Right forelimb (tissue), 1 donor: Measurements from ENCODE around the gene TNK2.
A peak's percentile ranks its signal among the peaks of the same experiment; 100 is the strongest.
"Not testable (repeated sequence)": the region's sequence is repeated elsewhere in the genome, so short reads cannot be mapped to it uniquely, and the experiment has no call there.

Source experiments
- DNase-seq: peaks from one replicate; pipeline ENCODE4 v3.0.0-alpha.2; 2018

The TNK2 gene

DNA sequence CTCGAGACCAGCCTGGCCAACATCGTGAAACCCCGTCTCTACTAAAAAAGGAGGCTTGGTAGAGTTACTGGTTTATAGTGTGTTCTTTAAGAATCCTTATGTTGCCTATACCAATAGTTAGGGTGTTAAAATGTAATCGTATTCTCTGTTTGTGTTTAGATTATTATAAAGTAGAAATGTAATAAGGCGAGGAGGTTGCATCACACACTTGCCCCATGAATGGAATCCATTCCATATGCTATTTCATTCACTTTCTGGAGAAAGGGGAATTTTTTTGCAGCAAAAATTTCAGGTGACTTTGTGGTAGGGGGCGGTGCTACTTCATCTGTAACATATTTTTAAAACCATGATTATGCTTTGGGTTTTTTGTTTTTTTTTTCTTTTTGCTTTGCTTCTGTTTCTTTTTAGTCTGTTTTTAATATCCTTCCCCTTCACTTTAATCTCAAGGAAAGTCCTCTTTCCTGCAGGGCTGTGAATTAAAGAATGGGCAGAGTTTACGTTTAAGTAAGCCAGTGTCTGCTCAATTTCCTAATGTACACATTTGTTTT lies 63.6 kb downstream of the TNK2 start:
- DNase-seq: no peak

DNA sequence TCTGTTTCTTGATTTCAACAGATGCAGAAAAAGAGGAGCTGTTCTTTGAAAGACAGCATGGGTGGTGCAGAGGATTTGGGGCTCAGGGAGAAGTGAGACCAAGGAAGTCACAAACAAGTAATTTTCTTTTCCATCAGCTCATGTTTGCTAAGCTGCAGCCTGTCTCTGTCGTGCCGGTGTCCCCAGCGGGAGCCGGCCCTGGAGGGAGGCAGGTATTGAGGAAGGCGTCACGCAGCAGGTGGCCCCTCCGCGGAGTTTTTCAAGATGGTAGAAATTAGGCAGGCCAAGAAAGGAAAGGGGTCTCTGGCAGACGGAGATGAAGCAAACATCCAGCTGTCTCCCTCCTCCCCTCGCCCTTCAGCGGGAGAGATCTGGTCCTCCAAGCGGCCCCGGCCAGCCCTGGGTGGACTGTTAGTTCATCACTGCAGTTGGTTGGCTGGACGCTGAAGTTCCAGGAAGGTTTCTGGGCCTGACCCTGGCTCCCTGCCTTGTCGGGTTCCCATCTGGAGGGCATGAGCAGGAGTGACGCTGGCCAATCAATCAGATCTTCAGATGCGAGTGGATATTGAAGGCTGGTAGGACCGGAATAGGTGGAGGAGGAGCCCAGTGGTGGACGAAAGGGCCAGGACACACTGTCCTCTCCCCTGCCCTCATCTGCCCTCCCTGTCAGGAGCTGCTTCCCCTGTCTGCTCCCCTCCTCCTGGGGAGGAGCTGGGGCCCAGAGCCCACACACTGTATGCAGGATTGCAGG lies 68.9 kb downstream of the TNK2 start:
- no peak for DNase-seq

DNA sequence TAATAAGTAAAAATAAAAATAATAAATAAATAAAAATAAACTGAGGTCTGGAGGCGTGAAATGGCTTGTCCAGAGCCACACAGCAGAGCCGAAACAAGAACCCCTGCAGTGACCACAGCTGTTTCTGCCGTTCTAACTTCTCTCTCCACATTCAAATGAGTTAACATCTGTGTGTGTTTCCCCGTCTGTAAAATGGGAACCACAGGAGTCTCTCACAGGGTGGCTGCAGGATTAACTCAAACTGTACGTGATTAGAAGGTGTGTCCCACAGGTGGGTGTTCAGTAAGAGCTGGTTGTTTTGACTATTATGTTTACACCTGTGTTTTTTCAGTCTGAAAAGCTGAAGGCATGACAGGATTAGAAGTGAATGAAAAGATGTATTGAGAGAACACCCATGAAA lies 69.6 kb downstream of the TNK2 start:
- DNase-seq: no peak

DNA sequence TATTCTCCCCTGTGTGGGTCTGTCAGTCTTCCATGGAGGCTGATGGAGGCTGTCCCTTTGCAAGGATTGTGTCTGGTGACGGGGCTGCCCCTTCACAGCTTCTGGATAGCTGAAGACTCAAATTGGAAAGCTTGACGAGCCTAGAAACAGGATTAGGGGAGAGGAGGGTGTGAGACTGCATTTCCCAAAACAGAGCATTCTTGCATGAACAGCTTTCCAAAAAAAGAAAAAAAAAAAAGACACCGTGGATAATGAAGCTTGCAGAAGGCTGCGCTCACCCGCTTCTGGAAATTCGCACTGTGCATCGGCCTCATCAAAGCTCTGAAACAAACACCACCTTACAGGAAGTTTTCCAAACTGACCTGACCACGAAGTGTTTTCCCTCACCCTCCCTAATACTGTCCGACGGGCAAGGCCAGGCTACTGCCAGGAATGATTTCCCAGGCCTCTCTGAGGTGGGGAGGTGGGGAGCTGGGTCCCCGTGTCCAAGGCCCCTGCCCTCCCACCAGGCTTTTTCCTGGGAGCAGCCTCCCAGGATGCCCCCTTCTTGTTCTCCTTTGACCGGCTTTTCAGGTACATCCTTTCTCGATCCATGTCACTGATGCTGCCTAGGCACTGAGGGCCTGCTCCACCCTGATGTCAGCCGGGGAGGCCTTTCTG lies 71.7 kb downstream of the TNK2 start:
- DNase-seq: no peak

DNA sequence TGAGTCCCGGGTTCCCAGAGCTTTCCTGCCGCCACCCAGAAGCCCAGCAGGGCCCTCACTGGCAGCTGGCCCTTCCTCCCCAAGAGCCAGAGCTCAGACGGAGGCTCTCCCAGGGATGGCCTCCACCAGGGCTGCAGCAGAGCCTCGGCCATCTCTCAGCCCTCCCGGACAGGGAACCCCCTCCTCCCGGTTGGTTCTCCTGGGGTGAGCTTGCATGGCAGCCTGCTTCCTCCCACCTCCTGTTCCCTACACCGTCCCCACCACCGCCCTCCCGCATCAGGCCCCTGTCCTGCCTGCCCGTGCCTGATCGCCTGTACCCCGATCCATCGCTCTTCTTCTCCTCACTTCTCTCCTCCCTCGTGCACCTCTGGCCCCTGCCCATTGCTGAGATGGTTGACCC lies 72.6 kb downstream of the TNK2 start:
- DNase-seq: no peak

DNA sequence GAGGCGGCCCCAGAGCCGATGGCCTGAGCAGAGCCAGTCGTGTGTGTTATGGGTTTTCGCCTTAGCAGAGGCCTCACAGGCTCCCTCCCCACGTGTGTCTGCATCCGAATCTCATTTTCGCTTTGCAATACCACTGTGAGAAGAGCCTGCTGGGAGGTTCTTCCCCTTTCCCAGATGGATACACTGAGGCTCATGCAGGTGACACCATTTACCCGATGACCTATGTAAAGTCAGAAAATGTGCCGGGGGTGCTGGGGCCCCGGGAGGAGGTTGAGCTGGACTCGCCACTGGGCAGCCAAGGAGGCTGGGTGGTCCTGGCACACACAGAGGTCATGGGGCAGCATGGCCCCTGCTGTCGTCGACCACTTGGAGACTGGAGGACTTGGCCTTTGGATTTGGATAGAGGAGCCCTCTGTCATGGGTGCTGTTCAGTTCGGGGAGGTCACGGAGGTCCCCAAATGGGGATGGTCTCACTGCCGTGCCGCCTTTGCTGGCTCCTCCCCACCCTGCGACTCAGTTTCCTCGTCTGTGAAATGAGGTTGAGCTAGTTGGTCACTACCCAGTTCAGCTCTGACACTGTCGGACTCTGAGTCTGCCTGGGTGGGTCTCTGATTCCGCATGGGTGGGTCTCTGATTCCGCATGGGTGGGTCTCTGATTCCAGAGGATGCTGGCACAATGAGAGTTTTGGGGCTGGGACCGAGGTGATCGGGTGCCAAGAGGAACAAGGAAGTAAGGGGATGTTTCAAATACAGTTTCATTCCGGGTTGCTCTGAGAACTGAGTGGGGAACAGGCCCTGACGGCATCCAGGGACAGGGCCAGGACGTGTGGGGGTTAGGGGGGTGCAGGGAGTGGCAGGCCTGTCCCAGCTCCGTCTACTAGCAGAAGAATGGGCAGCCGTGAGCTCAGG lies 73.4 kb downstream of the TNK2 start:
- DNase-seq: no peak

DNA sequence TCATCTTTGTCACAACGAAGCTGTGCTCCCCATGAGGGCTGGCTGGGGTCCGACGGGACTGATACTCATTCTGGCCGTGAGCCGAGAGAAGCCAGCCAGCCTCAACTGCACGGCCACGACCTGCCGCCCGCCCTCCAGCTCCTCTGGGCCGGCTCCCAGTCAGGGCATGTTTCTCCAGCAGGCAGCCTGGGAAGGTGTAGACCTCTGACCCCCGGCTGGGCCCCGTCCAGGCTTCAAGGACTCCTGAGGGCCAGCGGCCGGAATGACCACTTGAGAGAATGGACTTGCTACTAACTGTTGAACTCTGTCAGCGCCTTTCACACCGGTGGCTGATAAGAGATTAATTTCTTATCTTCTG lies 78.5 kb downstream of the TNK2 start:
- no peak for DNase-seq

DNA sequence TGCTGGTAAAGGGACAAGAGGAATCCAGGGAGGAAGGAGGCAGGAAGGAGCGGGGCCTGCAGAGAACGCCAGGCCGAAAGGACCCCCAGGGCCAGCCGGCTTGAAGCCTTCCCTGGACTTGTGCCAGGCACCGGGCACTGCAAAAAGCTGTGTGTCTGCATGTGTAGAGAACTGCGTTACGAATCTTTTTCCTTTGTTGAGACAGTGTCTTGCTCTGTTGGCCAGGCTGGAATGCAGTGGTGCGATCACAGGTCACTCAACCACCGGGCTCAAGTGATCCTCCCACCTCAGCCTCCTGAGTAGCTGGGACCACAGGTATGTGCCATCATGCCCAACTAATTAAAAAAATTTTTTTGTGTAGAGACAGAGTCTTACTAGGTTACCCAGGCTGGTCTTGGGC lies 79.6 kb downstream of the TNK2 start:
- DNase-seq: peak; percentile 29

DNA sequence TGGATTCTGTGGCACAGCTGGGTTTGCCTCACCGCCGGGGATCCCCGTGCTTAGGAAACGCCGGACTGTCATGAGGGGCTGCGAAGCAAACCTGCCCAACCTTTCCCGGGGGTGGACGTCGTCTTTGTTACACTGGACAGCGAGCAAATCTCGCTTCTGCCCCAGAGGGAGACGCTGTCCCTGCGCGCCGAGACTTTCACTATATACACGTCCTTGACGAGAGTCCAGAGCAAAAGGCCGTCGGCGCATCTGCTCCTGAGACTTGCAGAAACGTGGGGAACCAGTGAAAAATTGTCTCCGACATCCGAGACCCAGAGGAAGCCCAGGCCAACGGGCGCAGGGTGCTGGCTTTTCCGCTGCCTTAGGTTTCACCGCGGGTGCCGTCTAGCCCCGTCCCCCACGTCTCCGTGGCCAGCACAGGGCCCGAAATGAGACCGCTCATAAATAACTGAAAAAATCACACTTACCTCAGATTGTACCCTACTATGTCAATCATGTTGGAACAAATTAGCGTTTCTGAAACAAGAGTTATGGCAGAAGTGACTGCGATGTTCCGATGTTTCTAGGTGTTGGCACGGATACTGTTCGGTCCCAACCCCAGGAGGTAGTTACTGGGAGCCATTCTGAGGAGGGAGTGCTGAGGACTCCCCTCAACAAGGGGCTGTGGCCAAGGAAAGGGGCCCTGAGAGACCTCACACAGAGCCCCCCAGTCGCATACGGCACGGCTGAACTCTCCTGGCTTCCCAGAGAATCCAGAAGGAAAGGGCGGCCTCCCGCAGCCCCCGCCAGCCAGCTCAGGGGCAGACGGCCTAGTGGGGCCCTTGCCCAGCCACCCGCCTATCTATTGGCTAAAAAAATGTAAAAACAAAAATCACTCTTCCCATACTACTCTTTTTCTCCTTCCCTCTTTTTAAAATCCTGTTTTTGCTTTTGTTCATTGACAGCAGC lies 82.2 kb downstream of the TNK2 start:
- DNase-seq: no peak

DNA sequence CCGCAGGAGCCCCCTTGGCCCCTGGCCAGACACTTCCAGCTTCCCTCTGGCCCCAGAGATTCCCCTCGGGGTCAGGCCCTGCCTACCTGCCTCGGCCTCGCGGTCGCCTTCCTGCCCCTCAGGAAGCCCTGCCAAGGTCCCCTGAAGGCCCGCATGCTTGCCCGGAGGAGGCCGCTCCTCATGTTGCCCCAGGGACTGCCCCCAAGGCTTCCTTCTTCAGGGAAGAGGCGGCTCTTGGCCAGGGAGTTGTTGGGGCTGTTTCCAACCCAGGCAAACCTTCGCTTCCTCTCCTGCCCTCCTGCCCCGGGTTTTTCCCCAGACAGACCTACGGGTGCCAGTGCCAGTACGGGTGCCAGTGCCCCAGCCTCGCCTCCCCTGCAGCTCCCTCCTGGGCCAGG lies 83.2 kb downstream of the TNK2 start:
- DNase-seq: no peak

DNA sequence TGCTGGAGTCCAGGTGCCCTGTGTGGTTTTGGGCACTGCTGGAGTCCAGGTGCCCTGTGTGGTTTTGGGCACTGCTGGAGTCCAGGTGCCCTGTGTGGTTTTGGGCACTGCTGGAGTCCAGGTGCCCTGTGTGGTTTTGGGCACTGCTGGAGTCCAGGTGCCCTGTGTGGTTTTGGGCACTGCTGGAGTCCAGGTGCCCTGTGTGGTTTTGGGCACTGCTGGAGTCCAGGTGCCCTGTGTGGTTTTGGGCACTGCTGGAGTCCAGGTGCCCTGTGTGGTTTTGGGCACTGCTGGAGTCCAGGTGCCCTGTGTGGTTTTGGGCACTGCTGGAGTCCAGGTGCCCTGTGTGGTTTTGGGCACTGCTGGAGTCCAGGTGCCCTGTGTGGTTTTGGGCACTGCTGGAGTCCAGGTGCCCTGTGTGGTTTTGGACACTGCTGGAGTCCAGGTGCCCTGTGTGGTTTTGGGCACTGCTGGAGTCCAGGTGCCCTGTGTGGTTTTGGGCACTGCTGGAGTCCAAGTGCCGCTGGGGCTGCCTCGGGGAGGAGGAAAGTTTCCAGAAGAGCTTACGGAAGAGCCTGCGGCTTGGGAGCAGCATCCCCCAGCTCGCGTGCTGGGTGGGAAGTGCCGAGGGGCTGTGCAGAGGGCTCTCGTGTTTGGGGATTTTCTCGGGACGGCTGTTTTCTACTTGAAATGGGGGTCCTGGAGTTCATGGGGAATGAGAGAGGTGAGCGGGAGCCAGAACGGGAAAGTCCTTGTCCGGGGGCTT lies 83.7 kb downstream of the TNK2 start:
- DNase-seq: not testable (repeated sequence)

DNA sequence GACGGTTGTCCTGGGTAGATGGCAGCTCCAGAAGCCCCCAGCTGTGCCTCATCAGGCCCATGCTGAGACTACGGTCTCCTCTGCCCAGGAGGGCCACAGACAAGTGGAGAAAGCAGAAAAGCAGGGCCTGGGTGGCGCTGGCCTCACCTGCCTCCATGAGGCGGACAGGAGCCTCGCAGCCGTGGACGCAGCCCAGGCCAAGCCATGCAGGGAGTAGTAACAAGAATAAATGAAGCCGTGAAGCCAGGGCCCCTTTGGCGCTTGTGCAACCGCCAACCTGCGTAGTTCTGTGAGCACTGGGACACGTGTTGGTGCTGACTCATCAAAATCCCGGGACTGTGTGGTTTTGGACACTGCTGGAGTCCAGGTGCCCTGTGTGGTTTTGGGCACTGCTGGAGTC lies 84.4 kb downstream of the TNK2 start:
- DNase-seq: peak; percentile 33

DNA sequence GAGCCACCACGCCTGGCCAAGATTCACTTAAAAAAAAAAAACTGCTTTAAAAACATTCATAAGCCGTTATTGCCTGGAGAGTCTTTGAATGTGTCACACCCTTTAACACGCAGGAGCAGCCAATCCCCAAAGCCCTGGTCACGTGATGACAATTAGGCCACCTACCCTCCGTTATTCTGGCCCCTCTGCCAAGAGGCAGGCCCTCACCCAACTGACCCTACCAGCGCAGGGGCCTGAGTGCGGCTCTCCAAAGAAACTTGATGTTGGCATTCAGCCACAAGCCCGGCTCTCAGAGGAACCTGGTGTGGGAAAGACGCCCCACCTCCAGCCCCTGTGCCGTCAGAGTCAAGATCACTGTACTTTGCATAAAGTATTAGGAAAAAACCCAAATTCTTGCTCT lies 85.1 kb downstream of the TNK2 start:
- peak; percentile 45 for DNase-seq

DNA sequence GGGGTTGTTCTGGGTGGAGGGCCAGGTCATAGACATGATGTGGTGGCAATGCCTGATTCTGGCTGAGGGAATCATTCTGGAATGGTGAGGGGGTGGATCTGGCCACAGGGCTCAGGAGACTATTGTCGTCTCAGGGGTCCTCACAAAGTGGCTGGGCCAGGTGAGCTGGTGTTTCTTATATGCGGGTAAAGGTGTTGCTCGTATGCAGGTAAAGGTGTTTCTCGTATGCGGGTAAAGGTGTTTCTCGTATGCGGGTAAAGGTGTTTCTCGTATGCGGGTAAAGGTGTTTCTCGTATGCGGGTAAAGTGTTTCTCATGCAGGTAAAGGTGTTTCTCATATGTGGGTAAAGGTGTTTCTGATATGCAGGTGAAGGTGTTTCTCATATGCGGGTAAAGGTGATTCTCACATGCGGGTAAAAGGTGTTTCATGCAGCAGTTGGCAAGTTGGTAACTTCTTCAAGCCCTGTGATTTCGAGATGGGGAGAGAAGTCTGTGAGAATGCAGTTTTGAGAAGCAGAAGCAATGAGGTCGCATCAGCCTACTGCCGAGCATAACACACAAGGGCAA lies 86.1 kb downstream of the TNK2 start:
- DNase-seq: no peak

DNA sequence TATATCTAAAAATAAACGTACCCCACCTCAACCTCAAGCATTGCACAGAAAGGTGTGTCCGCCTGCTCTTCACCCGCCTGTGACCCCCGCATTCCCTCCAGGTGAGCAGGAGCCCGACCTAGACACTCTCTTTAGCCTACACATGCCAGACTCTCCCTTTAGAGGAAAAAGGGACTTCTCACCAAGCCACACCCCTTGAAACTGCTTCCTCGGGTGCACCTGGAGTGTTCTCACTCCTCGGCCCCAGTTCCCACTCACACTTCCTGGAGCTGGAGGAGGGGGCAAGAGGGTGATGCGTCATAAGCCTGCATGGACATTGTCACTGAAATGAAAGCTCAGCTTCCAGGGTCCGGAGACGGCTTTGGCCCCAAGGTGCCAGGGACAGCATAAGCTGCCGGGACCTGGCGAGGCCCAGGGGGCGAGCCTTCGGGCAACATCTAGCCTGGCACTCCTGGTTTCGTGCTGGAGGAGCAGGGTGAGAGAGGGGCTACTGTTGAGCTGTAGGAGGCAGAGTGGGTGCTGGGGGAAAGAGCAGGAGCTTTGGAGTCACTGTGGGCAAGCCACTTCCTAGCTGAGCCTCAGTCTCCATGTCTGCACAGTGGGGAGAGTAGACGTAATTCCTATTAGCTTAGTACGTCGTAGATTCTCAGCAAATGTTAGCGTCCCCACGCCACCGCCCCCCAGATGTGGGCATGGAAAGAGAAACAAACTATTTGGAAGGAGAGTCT lies 86.8 kb downstream of the TNK2 start:
- DNase-seq: no peak

DNA sequence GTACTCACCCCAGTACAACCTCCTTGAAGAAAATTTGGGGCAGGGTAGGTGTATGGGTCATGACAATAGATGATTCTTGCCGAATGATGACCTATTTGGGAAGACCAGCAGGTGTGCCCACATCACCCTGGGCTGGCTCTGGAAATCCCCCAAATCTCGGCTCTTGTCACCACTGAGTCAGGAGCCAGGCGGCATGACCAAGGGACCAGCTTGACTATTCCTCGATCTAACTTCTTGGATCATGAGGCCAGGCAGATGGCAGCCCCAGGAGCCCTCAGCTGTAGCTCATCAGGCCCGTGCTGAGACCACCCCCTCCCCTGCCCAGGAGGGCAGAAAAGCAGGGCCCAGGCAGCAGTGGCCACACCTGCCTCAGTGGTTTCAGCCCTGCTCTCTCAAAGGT lies 87.5 kb downstream of the TNK2 start:
- DNase-seq: no peak

DNA sequence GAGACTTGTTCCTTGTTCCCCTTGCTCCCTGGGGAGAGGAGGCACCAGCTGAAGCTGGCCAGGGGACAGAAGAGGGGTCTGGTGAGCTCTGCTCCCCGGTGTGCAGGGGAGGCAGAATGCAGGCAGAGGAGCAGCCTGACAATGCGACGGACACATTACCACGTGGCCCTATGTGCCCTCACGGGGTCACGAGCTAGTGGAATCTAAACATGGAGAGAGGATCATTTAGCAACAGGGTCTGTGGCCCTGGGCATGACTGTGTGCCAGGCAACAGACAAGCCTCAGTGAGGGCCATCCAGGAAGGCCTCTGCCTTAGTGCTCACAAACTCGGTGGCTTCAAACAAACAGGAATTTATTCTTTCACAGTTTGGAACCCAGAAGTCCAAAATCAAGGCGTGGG lies 88.2 kb downstream of the TNK2 start:
- no peak for DNase-seq

DNA sequence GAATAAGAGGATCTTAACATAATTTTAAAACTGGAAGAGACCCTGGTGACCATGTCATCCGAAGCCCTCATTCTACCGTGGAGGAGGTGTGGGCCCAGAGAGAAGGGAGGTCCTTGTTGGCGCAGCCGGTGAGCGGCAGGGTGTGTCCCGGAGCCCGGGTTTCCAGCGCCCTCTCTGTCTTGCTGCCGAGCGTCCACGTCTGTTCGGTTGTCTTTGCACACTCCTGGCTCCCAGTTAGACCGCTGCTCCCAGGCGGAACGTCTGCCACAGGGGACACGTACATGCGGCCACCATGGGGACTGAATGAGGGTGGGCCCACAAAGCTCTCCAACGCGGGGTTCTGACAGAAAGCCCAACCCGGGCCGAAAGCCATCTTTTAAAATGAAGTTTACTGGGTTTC lies 90.0 kb downstream of the TNK2 start:
- no peak for DNase-seq

DNA sequence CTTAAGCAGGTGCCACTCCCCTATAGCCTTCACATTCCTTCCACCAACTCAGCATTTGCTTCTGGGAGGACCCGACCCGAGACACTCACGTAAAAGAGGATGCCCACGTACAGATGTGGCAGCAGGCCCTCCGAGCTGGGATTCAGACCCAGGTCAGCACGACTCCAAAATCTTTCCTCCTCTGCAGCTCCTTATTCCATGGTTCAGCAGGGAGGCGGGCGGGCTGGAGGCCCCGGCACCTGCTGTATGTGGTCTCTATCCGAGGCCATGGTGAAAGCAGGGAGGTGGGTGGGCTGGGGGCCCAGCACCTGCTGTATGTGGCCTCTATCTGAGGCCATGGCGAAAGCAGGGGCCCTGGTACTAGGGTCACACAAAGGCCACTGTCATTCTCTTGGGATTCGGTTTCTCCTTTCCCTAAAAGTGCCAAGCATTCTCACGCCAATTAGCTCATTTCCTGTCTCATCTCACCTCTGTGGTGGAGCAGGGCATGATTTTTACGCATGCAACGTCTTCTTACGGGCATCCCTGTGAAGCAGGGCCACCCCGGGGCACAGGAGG lies 90.7 kb downstream of the TNK2 start:
- peak; percentile 33 for DNase-seq

DNA sequence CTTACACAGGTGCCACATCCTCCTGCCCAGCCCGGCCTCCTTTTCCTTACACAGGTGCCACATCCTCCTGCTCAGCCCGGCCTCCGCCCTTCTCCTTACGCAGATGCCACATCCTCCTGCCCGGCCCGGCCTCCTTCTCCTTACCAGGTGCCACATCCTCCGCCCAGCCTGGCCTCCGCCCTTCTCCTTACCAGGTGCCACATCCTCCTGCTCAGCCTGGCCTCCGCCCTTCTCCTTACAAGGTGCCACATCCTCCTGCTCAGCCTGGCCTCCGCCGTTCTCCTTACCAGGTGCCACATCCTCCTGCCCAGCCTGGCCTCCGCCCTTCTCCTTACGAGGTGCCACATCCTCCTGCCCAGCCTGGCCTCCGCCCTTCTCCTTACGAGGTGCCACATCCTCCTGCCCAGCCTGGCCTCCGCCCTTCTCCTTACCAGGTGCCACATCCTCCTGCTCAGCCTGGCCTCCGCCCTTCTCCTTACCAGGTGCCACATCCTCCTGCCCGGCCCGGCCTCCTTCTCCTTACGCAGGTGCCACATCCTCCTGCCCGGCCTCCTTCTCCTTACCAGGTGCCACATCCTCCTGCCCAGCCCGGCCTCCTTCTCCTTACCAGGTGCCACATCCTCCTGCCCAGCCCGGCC lies 92.0 kb downstream of the TNK2 start:
- DNase-seq: not testable (repeated sequence)
